Left cardiac atrium (tissue), 4 donors: ENCODE data around the gene MKI67. TPM values are rescaled to one million over a fixed set of nuclear protein-coding genes. Genes with fewer than 3 reads are reported as not detected.
A peak's percentile ranks its signal among the peaks of the same experiment; 100 is the strongest.

Experiments used
- ATAC-seq, 2 donors: fragments of 200-7000 bp; cut with Tn5 transposase; one replicate each; pipeline ENCODE4 v1.9.1; 2020; ENCODE audit warnings: mild to moderate bottlenecking in 2 of 2, moderate library complexity in 2 of 2
- DNase-seq: peaks from one replicate; pipeline ENCODE4 v3.0.0-alpha.2; 2020
- intact Hi-C, 2 donors: fragments of 100-400 bp; cut with DNase I; formaldehyde crosslinking; loops; one replicate each; pipeline versions ENCODE4 v1.14.1 to v1.15.1; 2022 to 2023
- total RNA-seq, 2 donors: library from RNA; stranded (reverse); fragmentation: NEBNext Ultra II Directional; extraction: Animal tissue kit (Norgen Biotek cat#: 25700); gene quantifications; one replicate each; pipeline ENCODE4 v1.2.1, GENCODE V29; 2021
- donor health status: DM: no; HTN: yes; CAD: no.
- donor health status: DM: no; HTN: yes; CAD: no; lungs with severe emphysema.
- donor health status: DM: yes; HTN: yes; CAD: no.
- donor health status: Dilated cardiomyopathy.

Gene MKI67
- total RNA-seq, 2 donors from 2014 or later = 0.50 to 2.7 TPM

DNA sequence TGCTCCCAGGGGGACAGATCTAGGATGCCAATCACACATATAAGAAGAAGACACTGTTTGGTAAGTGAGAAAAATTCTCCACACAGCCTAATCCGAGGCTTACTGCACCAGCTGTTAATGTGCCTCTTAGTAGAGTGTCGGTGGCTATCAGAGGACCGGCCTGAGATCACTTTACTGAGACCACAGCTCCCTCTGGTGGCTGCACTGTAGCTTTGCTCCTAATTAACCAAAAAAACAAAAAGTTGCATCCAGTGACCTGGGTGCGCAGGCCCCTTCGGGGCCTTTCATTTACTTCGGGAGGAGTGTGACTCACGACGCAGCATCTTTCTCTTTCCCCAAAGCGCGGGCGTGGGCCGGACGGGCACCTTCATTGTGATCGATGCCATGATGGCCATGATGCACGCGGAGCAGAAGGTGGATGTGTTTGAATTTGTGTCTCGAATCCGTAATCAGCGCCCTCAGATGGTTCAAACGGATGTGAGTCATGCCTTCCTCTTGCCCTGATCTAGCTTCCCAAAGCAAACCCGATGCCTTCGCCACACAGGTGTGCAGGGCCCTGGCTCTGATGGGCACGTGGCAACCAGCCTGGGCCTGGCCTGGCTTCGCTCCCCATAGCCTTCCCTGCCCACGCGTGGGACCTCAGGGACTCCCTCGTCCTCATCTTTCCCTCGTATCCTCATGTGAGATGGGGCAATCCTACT, 56.7 kb downstream of the MKI67 start:
- DNase-seq (peak; percentile 63), ATAC-seq (peak; percentile 56 to 63)
- intact Hi-C loops = loop anchor here (2.0 to 10.0 kb wide), 3 partner anchors 55 to 163 kb away; partner anchors contain the start of gene PTPRE (in 2 of the 2)

DNA sequence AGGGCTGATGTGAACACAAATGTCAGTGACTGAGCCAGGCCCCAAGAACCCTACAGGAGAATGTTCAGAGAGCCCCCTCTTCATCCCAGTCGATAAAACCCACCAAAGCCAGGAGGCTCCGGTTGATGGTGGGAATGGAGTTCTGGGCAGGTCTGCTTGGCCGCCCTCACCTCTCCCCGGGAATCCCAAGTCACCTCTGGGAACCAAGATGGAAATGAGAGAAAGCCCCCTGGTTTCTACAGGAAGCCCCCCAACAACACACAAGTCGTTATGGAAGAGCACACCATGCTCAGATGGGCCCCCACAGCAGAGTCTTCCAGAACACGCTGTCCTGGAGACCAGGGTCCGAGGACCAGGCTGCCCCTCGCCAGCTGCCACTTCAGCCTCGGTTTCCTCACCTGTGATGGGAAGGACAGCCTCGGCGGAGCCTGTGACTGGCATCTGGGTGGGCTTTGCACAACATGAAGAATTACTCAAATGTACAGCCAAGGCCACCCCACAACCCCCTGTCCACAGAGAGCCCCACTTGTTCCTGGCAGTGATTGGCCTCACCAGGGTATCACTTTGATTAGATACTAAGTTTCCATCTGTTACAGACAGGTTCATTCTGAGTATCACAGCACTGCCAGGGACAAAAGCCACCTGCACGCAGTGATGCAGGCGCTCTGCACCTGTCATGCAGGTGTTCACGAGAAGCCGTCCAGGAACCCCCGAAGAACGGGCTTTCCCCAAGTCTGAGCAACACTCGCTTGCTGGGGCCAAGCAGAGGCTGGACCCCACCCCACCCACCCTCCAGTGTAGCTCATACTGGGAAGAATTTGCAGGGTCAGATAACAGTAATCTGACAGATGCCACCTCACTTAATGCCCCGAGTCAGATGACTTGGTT, 57.6 kb downstream of the MKI67 start:
- intact Hi-C loops = loop anchor here (2.0 to 10.0 kb wide), 3 partner anchors 54 to 162 kb away; partner anchors contain the start of gene PTPRE (in 2 of the 2)
- DNase-seq = no peak
- no peak for ATAC-seq

DNA sequence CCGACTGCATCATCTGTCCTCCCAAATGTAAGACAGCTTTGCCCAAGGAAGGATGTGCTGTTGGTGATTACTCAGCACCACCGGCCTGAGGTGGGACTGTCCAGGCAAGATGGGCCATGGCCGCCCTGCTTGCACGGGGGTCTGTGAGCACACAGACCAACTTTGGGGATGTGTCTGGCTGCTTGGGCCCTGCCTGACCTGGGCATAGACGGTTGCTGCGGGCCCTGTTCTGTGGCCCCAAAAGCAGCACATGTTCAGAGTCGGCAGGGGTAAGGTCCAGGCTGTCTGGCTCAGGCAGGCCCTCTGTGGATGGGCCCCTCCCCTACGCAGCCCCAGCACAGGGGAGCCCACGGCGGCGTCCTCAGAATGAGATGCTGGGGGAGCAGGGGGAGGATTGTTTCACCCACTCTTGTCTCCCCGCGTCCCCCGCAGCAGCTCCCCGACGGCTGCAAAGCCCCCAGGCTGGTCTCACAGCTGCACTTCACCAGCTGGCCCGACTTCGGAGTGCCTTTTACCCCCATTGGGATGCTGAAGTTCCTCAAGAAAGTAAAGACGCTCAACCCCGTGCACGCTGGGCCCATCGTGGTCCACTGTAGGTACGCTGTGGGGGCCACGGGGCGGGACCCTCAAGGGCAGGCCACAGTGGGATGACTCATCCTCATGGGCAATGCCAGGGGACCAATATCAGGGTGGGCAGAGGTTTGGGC, 58.4 kb downstream of the MKI67 start:
- intact Hi-C loops = loop anchor here (2.0 to 10.0 kb wide), 3 partner anchors 53 to 161 kb away; partner anchors contain the start of gene PTPRE (in 2 of the 2)
- no peak for DNase-seq

DNA sequence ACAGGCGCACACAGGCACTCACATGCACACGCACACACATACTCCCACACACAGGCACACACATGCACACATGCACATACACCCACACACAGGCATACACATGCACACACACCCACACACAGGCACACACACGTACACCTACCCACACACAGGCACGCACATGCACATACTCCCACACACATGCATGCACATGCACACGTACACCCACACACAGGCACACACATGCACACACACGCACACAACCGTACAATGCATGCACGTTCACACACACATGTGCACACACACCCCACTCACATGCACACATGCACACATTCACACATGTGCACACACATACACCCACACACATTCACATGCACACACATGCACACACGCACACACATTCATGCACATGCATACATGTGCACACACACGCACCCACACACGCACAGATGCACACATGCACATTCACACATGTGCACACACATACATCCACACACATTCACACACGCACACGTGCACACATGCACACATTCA, 59.3 kb downstream of the MKI67 start:
- intact Hi-C loops = loop anchor here in 1 of 2 donors (5.0 to 10.0 kb wide), 2 partner anchors 52 to 160 kb away; partner anchors contain the start of gene PTPRE
- DNase-seq (no peak), ATAC-seq (no peak)

More for the DNA sequence above, 58.4 kb downstream of the MKI67 start:
- ATAC-seq = no peak

DNA sequence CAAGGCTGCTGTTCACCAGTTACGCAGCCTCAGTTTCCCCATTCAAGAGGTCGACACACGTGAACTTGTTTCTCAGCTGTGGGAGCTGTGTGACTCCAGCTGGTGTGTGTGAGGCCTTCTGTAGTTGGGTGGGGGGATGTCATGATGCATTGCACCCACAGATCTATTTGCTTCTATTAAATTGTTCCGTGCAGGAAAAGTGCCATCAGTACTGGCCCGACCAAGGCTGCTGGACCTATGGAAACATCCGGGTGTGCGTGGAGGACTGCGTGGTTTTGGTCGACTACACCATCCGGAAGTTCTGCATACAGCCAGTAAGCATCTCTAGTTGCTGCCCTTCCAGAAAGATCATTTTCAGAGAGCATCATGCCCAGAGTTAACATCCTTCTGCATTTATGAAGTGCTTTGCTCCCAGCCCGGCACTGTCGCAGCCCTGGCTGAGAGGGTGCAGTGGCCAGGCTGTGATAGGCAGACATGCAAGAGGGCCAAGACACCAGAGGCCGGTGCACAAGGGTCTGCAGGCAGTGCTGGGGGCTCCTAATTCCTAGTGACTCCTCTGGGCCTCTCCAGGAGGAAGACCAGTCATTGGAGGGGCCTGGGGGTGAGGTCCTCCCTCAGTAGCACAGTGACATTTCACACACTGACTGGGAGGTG, 60.2 kb downstream of the MKI67 start:
- DNase-seq = no peak
- intact Hi-C loops = loop anchor here in 1 of 2 donors (5.0 to 10.0 kb wide), 2 partner anchors 51 to 159 kb away; partner anchors contain the start of gene PTPRE
- ATAC-seq = no peak

DNA sequence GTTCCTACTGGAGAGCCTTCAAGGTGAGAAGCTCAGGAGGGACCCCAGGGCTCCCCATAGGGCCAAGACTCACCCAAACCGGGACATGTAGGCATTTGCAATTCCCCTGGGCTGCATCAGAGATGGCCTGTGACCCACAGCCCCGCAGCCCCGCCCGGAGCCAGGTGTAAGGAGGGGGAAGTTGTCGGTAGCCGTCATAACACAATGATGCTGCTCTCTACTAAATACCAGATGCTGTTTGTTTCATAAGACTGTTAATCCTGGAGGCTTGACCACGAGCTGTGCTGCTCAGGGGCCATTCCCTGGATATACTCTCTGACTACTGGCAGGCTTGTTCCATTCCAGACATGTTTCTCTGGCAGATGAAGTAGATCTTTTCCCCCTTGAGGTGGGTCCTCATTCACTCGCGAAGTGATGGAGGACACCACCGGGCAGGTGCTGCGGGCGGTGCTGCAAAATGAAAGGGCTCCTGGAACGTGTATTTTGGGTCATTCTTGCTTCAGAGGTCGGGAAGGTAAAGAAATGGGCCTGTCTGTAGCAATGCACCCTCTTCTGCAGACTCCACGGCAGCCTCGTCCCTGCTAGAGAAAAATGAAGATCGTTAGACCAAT, 61.1 kb downstream of the MKI67 start:
- intact Hi-C loops = loop anchor here in 1 of 2 donors (5.0 to 10.0 kb wide), 2 partner anchors 50 to 158 kb away; partner anchors contain the start of gene PTPRE
- ATAC-seq (peak; percentile 8 to 19), DNase-seq (no peak)

DNA sequence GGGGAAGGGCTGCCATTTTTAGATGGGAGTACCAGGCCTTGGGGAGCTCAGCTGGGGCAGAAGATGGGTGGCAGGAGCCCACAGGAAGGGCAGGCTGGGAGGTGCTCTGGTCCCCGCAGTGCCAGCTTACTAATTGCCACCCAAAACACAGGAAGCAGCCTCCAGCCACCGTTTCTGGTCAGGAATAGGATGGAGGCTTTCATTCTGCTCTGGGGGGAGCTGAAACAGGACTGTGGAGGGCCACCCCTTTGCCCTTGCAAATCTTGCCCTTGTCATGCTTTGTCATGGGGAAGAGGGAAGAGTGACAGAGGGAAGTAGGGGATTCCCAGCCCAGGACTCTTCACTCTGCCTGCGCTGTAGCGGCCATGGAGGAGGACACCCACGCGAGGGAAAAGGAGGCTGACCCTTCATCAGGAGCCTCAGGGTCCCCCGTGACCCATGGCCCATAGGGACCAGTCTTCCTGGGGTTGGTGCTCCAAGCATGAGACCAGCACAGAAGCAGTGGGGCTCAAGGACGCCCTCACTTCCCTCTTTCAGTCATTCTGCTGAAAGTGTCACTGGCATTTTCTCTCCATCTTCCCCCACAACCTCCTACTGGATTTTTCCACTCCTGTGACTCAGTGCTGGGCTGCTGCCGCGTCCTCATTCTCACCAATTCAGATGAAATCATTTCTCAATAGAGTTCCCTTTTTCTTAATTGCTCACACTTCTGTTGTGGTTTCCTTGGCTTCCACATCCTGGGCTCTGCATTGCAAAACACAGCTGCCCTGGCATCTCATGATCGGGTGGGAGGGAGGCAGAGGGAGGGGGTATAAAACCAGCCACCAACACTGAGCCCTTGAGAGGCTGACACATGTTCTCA, 61.9 kb downstream of the MKI67 start:
- peak; percentile 51 to 65 for ATAC-seq
- peak; percentile 68 for DNase-seq
- intact Hi-C loops = loop anchor here in 1 of 2 donors (10.0 kb wide), 1 partner anchor 50 kb away; no protein-coding TSS in a partner anchor

DNA sequence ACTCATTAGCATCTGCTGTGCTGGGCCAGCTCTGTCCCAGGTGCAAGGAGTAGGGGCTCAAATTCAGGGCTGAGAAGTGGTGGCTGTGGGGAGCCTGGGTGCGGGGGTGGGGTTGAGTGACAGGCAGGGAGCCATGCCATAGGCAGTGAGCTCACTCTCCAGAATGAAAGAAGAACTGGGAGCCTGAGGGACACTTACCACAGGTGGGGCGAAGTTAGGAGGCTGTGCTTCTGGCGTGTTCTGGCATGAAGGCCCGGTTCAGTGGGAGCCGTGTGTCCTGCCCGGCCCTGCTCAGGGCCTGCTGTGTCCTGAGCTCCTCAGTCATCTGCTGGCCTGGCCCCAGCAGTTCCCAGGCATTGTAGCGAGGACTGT, 62.5 kb downstream of the MKI67 start:
- DNase-seq (no peak), ATAC-seq (peak in 1 of 2 donors; percentile 1)
- intact Hi-C loops = loop anchor here in 1 of 2 donors (10.0 kb wide), 1 partner anchor 49 kb away; no protein-coding TSS in a partner anchor

DNA sequence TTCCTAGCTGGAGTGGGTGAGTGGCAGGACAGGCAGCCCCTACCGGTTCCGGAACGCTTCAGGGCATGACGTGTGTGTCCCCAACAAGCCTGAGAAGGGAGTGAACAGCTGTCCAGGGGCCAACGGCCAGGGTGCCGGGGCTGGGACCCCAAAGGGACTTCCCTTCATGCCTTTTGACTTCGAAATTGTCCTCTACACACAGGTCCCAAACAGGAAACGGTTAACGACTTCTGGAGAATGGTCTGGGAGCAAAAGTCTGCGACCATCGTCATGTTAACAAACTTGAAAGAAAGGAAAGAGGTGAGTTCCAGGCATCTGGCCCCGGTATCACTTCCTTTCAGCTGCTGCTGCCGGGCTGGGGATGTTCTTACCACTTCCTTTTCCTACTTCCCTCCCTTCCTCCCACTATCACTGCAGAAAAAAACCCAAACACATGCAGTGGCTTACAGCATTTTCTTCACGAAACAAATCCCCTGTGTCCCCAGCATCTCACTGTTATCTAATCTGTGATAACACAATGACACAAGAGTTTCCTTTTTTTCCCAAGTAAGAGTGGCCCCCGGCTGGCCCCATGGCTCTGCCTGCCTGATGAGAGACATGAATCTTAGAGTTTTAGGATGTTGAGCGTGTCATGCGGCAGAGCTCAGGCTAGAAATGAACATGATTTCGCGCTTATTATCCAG, 63.2 kb downstream of the MKI67 start:
- DNase-seq (no peak), ATAC-seq (peak; percentile 35)
- intact Hi-C loops = loop anchor here in 1 of 2 donors (10.0 kb wide), 1 partner anchor 48 kb away; no protein-coding TSS in a partner anchor

DNA sequence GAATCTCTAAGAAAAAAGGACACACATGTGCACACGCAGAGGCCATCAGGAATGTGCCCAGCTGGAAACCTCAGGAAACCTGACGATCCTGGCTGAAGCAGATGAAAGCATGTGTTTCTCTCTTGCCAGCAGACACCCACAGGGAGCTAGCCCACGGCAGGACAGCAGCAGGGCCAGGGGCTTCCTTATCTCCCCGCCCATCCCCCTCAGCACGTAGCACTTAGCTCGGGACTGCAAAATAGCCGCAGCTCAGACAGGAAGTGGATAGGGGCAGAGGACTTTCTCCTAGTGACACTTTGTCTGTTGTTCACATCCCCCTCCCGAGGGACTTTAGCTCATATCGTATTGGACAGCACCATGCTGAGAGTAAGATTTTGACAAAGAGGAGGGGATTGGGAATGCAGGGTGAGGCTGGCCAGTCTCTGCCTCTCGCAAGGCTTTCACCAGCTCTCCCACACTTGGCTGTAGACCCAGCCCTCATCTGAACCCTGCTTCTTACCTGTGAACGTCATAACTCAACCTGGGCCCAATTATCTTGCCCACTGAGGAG, 63.8 kb downstream of the MKI67 start:
- intact Hi-C loops = loop anchor here in 1 of 2 donors (10.0 kb wide), 1 partner anchor 48 kb away; no protein-coding TSS in a partner anchor
- no peak for DNase-seq

DNA sequence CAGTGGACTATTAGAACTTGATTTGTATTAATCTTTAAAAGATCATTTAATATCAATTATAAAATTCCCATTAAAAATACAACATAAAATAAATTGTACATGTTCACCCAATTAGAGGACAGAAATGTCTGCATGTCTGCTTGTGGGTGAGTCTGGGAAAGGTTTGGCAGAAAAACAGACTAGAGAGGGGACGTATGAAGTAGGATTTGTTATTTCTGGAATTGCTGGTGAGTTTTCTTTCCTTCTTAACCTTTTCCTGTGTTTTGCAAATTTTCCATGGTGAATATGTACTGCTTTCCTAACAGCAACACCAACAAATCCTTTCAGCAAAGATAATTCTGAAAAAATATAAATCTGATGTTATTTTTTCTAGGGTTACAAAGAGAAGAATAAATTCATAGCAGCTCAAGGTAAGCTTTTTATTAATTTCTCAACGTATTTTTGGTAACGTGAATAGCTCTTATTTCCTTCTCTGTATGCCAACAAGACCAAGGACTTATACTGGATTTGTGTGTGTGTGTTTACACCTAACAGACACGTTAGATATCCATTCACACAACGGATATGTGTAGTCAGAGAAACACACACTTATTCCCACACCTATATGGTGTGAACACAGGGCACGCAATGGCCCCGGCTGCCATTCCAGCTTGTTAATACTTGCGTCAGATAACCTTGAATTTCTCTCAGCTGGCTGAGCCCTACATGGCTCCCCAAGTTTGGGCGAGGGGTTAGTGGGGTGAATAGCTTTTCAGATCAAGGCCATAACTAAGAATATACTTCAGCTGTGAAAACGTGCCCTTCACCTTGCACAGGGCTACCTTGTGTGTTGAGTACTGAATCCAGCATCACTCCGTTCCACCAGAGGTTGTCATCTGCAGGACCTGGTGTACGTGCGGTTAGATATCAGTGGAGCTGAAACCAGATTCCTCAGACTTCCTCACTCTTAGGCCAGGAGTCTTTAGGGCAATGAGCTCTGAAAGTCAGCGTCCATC, 64.6 kb downstream of the MKI67 start:
- intact Hi-C loops = loop anchor here in 1 of 2 donors (10.0 kb wide), 1 partner anchor 47 kb away; no protein-coding TSS in a partner anchor
- ATAC-seq = no peak
- no peak for DNase-seq

More for the DNA sequence above, 63.8 kb downstream of the MKI67 start:
- peak in 1 of 2 donors; percentile 2 for ATAC-seq

DNA sequence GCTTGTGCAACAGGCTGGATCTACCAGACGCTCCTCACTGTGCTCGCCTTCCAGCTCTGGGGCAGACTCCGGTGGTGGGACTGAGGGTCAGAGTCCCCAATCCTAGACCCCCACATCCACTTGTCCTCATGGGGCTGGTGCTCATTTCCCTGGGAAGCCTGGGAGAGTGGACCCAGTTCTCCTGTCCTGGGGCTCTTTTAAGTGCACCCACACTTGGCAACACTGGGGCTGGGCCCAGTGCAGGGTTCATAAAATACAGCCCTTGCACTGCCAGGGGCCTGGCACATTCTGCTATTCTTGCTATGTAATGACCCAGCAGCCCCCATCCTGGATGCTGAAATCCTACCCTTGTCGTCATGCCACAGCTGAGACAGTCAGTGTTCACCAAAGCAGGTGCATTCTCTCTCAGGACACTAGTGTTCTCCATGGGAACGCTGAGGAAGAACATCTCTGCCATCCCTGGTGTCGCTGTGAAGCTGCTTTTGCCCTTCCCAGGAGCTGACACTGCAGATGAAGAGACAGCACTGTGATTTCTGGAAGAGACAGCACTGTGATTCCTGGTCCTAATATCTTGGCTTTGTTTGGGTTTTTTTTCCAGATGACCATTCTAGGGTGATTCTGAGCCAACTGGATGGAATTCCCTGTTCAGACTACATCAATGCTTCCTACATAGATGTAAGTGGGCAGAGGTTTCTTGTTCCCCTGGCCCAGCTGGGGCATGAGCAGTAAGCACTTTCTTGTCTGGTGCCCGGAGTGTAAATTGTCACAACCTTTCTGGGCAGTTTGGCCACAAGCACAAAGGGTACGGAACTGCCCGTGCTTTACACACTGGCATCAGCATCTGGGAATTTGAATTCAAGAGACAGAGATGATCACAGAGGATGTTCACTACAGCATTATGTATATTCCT, 65.6 kb downstream of the MKI67 start:
- intact Hi-C loops = loop anchor here in 1 of 2 donors (10.0 kb wide), 1 partner anchor 46 kb away; no protein-coding TSS in a partner anchor
- DNase-seq (no peak), ATAC-seq (no peak)

DNA sequence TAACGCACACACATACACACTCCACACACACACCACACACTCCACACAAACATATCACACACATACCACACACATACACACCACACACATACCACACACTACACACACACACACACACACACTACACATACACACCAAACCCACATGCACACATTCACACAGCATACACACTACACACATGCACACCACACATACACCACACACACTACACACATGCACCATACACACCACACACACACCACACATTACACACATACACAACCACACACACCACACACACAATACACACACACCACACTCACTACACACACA, 66.3 kb downstream of the MKI67 start:
- no peak for DNase-seq
- intact Hi-C loops = loop anchor here in 1 of 2 donors (10.0 kb wide), 1 partner anchor 45 kb away; no protein-coding TSS in a partner anchor
- no peak for ATAC-seq
